ENCODE measurements around the gene KLB. TPM values are rescaled to one million over a fixed set of nuclear protein-coding genes. Genes with fewer than 3 reads are reported as not detected.

The KLB gene
- polyA plus RNA-seq, 3 donors = not detected

DNA sequence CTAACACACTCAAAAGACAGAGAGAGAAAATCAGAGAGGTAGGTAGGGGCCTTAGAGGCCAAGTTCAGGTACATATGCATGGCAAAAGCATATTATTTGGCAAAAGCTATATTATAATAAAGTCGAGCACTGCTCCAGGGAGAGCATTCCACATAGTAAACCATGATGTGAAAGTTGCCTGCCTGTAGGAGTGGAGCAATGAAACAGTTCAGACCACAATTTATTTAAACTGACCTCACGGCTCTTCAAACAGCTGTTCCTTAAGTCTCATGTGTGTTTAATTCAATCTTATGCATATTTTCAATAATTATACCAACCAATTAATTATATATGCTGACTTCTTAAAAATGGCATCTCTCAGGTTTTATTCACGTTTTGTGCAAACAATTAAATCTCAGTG, 43.9 kb upstream of the KLB start:
- no peak for TF ChIP-seq CTCF (IDR thresholded peaks at IDR 0.05)
- Mint-ChIP-seq H3K9me3 (no peaks in the 10 kb centered on the region), H3K4me1 (peaks cover 27% of the 10 kb centered on the region), H3K4me3 (no peak overlapping the region), H3K27ac (no peak overlapping the region), H3K27me3 (ENCODE audit: low read depth in 3 of 3) (peaks cover 0 to 2% (median 0%) of the 10 kb centered on the region in 3 donors), H3K36me3 (peaks cover 3 to 9% of the 10 kb centered on the region in 2 donors)
- Histone ChIP-seq H3K27me3 (ENCODE audit: control insufficient read depth in 2 of 2, insufficient read depth in 2 of 2, low read length in 2 of 2) (no peaks in the 10 kb centered on the region), H3K79me2 (ENCODE audit: insufficient read depth, low read length) (peaks cover 84% of the 10 kb centered on the region), H3K9me3 (replicated peaks in 1 of 2; ENCODE audit: control insufficient read depth in 1 of 2, insufficient read depth in 1 of 2, low read length in 2 of 2) (no peaks in the 10 kb centered on the region), H3K4me1 (ENCODE audit: control insufficient read depth in 1 of 2, insufficient read depth in 2 of 2, low read length in 2 of 2) (peaks cover 12 to 17% of the 10 kb centered on the region in 2 donors), H3K4me3 (replicated peaks in 1 of 3; ENCODE audit: low read depth in 2 of 3, low read length in 3 of 3) (no peak overlapping the region), H3K27ac (ENCODE audit: low read depth in 1 of 2, low read length in 2 of 2) (no peak overlapping the region), H4K20me1 (ENCODE audit: insufficient read depth, low read length) (no peaks in the 10 kb centered on the region), H2AFZ (ENCODE audit: insufficient read depth, low read depth, low read length, poor library complexity, severe bottlenecking) (no peak overlapping the region), H3K9ac (ENCODE audit: insufficient read depth, low read length, poor library complexity, severe bottlenecking) (no peak overlapping the region), H3K36me3 (replicated peaks in 1 of 2; ENCODE audit: control insufficient read depth in 1 of 2, insufficient read depth in 2 of 2, low read length in 2 of 2) (no peaks in the 10 kb centered on the region), H3K4me2 (replicated peaks; ENCODE audit: extremely low read depth, low read length, poor library complexity, severe bottlenecking) (no peak overlapping the region)
- DNase-seq = no peak
- WGBS (ENCODE audit: insufficient coverage) = no CpG with 5 or more reads among the region's 3 CpGs
- intact Hi-C loops (cut with micrococcal nuclease) = no loop called here

DNA sequence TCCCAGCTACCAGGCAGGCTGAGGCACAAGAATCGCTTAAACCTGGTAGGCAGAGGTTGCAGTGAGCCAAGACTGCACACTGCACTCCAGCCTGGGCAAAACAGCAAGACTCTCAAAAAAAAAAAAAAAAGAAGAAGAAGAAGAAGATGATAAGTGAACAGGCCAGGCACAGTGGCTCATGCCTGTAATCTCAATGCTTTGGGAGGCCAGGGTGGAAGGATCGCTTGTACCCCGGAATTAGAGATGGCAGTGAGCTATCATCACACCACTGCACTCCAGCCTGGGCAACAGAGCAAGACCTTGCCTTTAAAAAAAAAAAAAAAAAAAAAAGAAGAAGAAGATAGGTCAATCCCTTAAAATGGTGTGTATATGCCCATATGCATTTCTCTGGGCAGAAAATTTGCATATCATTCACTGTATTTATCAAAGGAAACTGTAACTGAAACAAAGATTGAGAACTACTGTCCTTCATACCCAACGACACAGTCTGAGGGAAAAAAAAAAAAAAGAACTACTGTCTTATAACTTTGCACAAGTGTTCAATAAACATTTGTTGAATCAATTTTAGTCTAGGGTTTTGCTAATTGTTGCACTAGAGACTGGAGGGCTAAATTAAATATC, 42.8 kb upstream of the KLB start:
- no peak overlapping the region for H2AFZ ChIP-seq (ENCODE audit: insufficient read depth, low read depth, low read length, poor library complexity, severe bottlenecking)
- H3K9me3 ChIP-seq (replicated peaks in 1 of 2; ENCODE audit: control insufficient read depth in 1 of 2, insufficient read depth in 1 of 2, low read length in 2 of 2) = no peaks in the 10 kb centered on the region
- no peaks in the 10 kb centered on the region for H3K36me3 ChIP-seq (replicated peaks in 1 of 2; ENCODE audit: control insufficient read depth in 1 of 2, insufficient read depth in 2 of 2, low read length in 2 of 2)
- 100% methylated on average over 1 of the region's 4 CpGs for whole genome bisulfite sequencing (ENCODE audit: insufficient coverage)
- Mint-ChIP-seq H3K27me3 (ENCODE audit: low read depth in 3 of 3) (peaks cover 0 to 2% (median 0%) of the 10 kb centered on the region in 3 donors), H3K9me3 (no peaks in the 10 kb centered on the region), H3K4me1 (peaks cover 25% of the 10 kb centered on the region), H3K4me3 (no peak overlapping the region), H3K36me3 (peaks cover 3 to 9% of the 10 kb centered on the region in 2 donors), H3K27ac (peak overlapping the region in 2 of 7 donors; percentile 15 to 49)
- H3K4me1 ChIP-seq (ENCODE audit: control insufficient read depth in 1 of 2, insufficient read depth in 2 of 2, low read length in 2 of 2) = peaks cover 12 to 17% of the 10 kb centered on the region in 2 donors
- H3K4me2 ChIP-seq (replicated peaks; ENCODE audit: extremely low read depth, low read length, poor library complexity, severe bottlenecking) = no peak overlapping the region
- H3K27me3 ChIP-seq (ENCODE audit: control insufficient read depth in 2 of 2, insufficient read depth in 2 of 2, low read length in 2 of 2) = no peaks in the 10 kb centered on the region
- no peak for DNase-seq
- TF ChIP-seq CTCF (IDR thresholded peaks at IDR 0.05) = no peak
- no peak overlapping the region for H3K4me3 ChIP-seq (replicated peaks in 1 of 3; ENCODE audit: low read depth in 2 of 3, low read length in 3 of 3)
- H3K27ac ChIP-seq (ENCODE audit: low read depth in 1 of 2, low read length in 2 of 2) = peak overlapping the region in 1 of 2 donors; percentile 5
- no peak overlapping the region for H3K9ac ChIP-seq (ENCODE audit: insufficient read depth, low read length, poor library complexity, severe bottlenecking)
- H3K79me2 ChIP-seq (ENCODE audit: insufficient read depth, low read length) = peaks cover 74% of the 10 kb centered on the region
- no peaks in the 10 kb centered on the region for H4K20me1 ChIP-seq (ENCODE audit: insufficient read depth, low read length)
- intact Hi-C loops (cut with micrococcal nuclease) = no loop called here
